ENCODE measurements around the gene ZNHIT1.

The ZNHIT1 gene

DNA sequence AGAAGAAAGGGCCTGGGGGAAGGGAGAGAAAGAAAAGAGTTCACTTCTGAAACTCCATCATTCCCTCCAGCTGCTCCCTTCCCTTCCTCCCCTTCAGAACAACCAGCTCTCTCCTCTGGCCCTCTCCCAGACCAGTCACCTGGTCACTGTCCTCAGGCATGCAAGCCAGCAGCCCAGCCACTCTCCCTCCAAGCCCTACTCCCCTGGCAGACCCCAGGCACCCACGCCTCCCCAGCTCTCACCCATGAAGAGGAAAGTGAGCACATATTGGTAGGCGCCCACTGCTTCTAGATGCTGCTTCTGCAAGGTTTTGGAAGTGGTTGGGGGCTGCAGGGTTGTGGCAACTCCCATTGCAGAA lies 17.5 kb upstream of the ZNHIT1 start (continued):
- TF ChIP-seq ESRRG (CRISPR knock-in tag; IDR thresholded peaks at IDR 0.05) (no peak), GLIS3 (CRISPR knock-in tag; IDR thresholded peaks at IDR 0.05) (no peak)

GRCh38 chr7:101200862-101201599 lies 16.9 kb upstream of the ZNHIT1 start, which contains the start of gene MOGAT3:
TSS of gene MOGAT3 (minus strand) at chr7:101201036. CDS start at chr7:101200854, 182 bp downstream.
- TF ChIP-seq GLIS3 (CRISPR knock-in tag; IDR thresholded peaks at IDR 0.05): no peak
- TF ChIP-seq PATZ1 (CRISPR knock-in tag; IDR thresholded peaks at IDR 0.05; ENCODE audit: borderline replicate concordance): no peak
- TF ChIP-seq OSR1 (CRISPR knock-in tag; IDR thresholded peaks at IDR 0.05): no peak
- no peak for TF ChIP-seq CSDC2 (CRISPR knock-in tag; IDR thresholded peaks at IDR 0.05)
- TF ChIP-seq ZFP30 (CRISPR knock-in tag; IDR thresholded peaks at IDR 0.05): no peak
- TF ChIP-seq TOX (CRISPR knock-in tag; IDR thresholded peaks at IDR 0.05; ENCODE audit: borderline replicate concordance): no peak
- TF ChIP-seq, protein P1, sequence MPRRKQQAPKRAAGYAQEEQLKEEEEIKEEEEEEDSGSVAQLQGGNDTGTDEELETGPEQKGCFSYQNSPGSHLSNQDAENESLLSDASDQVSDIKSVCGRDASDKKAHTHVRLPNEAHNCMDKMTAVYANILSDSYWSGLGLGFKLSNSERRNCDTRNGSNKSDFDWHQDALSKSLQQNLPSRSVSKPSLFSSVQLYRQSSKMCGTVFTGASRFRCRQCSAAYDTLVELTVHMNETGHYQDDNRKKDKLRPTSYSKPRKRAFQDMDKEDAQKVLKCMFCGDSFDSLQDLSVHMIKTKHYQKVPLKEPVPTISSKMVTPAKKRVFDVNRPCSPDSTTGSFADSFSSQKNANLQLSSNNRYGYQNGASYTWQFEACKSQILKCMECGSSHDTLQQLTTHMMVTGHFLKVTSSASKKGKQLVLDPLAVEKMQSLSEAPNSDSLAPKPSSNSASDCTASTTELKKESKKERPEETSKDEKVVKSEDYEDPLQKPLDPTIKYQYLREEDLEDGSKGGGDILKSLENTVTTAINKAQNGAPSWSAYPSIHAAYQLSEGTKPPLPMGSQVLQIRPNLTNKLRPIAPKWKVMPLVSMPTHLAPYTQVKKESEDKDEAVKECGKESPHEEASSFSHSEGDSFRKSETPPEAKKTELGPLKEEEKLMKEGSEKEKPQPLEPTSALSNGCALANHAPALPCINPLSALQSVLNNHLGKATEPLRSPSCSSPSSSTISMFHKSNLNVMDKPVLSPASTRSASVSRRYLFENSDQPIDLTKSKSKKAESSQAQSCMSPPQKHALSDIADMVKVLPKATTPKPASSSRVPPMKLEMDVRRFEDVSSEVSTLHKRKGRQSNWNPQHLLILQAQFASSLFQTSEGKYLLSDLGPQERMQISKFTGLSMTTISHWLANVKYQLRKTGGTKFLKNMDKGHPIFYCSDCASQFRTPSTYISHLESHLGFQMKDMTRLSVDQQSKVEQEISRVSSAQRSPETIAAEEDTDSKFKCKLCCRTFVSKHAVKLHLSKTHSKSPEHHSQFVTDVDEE (CRISPR knock-in tag; IDR thresholded peaks at IDR 0.05): no peak
- TF ChIP-seq CREB5 (CRISPR knock-in tag; IDR thresholded peaks at IDR 0.05; ENCODE audit: low read depth): no peak
- no peak for TF ChIP-seq SNAI2 (CRISPR knock-in tag; IDR thresholded peaks at IDR 0.05)
- no peak for TF ChIP-seq ZFP3 (CRISPR knock-in tag; IDR thresholded peaks at IDR 0.05)
- TF ChIP-seq RARB (CRISPR knock-in tag; IDR thresholded peaks at IDR 0.05): no peak
- TF ChIP-seq ESRRG (CRISPR knock-in tag; IDR thresholded peaks at IDR 0.05): no peak
- no peak for TF ChIP-seq BACH2 (CRISPR knock-in tag; IDR thresholded peaks at IDR 0.05; ENCODE audit: borderline replicate concordance)
- no peak for TF ChIP-seq POU6F1 (CRISPR knock-in tag; IDR thresholded peaks at IDR 0.05; ENCODE audit: borderline replicate concordance, low read depth)
- no peak for ATAC-seq

- ATAC-seq: no peak
- TF ChIP-seq CSRNP3 (CRISPR knock-in tag; IDR thresholded peaks at IDR 0.05) (no peak), ZC3H10 (CRISPR knock-in tag; IDR thresholded peaks at IDR 0.05) (no peak), GLIS3 (CRISPR knock-in tag; IDR thresholded peaks at IDR 0.05) (no peak)
- TF ChIP-seq, protein P1 (CRISPR knock-in tag; IDR thresholded peaks at IDR 0.05): no peak
Observed at GRCh38 chr7:101201695-101202602, 16.0 kb upstream of the ZNHIT1 start.
